Measurements from ENCODE around the gene PLPP3.
"Not testable (repeated sequence)": the region's sequence is repeated elsewhere in the genome, so short reads cannot be mapped to it uniquely, and the experiment has no call there.

Gene PLPP3

DNA sequence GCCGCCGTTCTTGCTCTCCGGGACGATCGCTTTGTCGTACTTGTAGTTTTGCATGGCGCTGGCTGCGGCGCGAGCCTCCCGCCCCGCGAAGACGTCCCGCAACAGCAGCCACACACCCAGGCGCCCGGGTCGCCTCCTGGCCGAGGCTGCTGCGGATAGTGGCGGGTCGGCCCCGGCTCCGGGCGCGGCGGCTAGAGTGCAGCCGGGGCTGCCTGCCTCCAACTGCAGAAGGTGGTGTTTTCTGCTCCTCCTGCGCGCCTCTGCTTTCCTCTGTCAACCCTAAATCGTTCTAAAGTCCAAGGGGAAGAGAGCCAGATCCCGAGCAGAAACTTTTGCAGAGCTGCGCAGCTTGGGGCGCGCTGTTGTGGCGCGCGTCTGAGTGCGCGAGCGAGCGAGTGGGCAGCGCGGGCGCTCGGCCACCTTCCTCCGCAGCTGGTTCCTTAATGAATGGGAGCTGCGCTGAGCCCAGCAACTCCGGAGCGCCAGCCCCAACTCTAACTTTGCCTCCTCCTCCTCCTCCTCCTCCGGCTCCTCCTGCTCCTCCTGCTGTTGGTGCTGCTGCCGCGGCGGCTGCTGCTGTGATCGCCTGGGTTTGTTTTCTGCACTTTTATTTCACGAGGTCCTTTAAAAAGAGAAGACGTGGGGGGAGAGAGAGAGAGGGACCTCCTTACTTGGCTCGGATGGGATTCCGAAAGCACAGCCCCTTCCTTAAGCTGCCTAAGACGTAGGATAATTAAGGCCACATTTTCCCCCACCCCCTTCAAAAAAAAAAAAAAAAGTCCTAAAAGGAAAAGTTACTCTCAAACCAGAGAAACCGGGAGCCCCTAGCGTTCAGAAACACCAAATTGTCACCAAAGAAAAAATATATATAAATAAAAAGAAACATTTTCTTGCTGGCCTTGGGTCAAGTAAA lies at the start of gene PLPP3:
PLPP3 (minus strand) TSS at position 601 of the 913 bp plus-strand sequence; CDS start at position 54, 547 bp downstream.
- H3K4me1 Mint-ChIP-seq (ENCODE audit: low read depth): peaks cover 10% of the 10 kb centered on the region
- H3K27me3 Mint-ChIP-seq: peaks cover 44% of the 10 kb centered on the region
- no peak within 1 kb of the TSS for H3K27ac Mint-ChIP-seq
- H3K36me3 Mint-ChIP-seq (ENCODE audit: low read depth): no peaks in the 10 kb centered on the region
- H3K9me3 Mint-ChIP-seq: no peaks in the 10 kb centered on the region
- peak within 1 kb of the TSS; percentile 75 for H3K4me3 Mint-ChIP-seq

DNA sequence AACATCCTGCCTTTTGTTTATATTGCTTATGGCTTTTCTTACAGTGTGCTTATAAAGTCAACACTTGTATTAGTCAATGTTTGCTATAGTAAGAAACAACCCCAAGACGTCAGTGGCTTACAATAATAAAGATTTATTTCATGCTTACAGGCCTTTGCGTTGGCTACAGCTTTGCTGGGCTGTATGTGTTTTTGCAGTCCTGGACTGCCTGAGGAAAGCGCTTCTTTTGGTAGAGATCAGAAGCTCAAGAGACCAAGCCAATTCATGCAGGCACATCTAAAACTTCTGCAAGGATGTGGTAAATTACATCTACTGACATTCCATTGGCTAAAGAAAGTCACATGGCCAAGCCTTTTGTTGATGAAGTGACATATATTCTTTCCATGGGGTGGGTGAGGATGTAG lies 48.3 kb upstream of the PLPP3 start:
- Mint-ChIP-seq H3K4me3 (no peak overlapping the region), H3K9me3 (no peaks in the 10 kb centered on the region), H3K27me3 (peaks cover 20% of the 10 kb centered on the region), H3K36me3 (ENCODE audit: low read depth) (no peaks in the 10 kb centered on the region), H3K4me1 (ENCODE audit: low read depth) (no peaks in the 10 kb centered on the region), H3K27ac (no peak overlapping the region)

DNA sequence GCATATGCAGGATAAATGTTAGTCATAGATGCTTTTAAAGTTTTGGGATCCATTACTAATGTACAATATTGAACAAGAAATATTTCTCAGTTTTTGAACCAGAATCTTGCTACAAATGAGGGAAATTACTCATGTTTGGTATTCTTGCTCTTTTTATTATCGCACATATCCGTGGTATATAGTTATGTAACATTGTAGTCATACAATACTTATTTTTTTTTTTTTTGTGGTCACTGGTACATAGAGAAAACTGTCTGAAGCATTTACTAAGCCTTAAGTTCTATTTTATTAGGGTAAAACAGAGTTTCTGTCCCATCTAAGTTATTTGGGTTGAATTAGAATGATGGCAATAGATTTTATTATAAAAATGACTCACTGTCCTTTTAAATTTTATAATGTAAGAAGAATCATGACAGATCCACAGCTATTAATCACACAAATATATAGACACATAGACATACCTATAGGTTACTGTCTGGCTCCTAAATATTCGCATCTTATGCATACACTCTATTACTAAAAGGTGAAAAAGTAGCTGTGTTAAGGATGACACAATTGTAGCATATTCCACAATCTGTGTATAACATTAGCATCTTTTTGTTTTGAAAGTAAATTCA lies 47.8 kb upstream of the PLPP3 start:
- Mint-ChIP-seq H3K4me3 (no peak overlapping the region), H3K36me3 (ENCODE audit: low read depth) (no peaks in the 10 kb centered on the region), H3K27ac (no peak overlapping the region), H3K4me1 (ENCODE audit: low read depth) (no peaks in the 10 kb centered on the region), H3K9me3 (no peaks in the 10 kb centered on the region), H3K27me3 (peaks cover 20% of the 10 kb centered on the region)

DNA sequence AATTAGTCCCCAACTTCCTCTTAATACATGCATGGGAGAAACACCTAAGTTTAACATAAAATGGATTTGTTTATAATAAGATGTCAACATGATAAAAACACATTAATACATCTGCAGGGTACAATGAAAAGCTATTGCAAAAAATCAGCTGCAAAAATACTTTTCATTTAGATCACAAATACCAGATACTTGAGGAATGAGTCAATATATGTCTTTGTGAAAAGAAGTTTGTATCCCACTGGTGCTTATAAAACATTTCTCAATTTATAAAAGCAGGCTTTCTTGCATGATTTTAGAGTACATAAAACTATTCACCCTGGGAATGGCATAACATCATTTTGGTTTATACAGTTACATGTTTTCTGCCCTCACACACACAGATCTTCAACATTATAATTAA lies 47.2 kb upstream of the PLPP3 start:
- H3K4me3 Mint-ChIP-seq: no peak overlapping the region
- H3K27me3 Mint-ChIP-seq: peaks cover 20% of the 10 kb centered on the region
- H3K9me3 Mint-ChIP-seq: no peaks in the 10 kb centered on the region
- no peak overlapping the region for H3K27ac Mint-ChIP-seq
- H3K36me3 Mint-ChIP-seq (ENCODE audit: low read depth): no peaks in the 10 kb centered on the region
- no peaks in the 10 kb centered on the region for H3K4me1 Mint-ChIP-seq (ENCODE audit: low read depth)

DNA sequence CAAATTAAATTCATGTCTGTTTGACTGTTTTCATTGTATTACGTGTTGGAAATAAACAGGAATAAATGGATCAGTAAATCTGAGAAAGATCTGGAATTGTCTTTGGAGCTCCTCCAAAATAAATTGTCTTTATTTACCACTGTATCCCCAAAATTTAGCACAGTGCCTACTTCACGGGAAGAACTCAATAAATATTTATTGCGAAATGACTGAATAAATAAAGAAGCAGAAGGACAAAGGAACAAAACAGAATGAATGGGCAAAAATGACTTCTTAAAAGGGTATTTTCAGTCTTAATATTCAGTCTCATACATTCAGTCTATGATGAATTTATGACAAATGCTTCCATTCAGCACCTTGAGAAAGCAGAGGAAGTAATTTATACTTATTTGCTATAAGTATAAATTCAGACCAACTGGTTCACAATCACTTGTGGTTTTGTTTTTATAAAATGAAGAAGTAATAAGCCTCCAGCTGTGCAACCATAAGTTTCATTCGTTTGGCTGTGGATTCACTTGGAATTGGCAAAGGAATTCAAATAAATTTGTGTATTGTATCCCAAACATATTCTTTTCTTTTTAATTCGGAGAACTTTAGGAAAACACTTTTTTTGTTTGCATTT lies 46.6 kb upstream of the PLPP3 start:
- Mint-ChIP-seq H3K9me3 (no peaks in the 10 kb centered on the region), H3K27me3 (peaks cover 20% of the 10 kb centered on the region), H3K4me1 (ENCODE audit: low read depth) (no peaks in the 10 kb centered on the region), H3K4me3 (no peak overlapping the region), H3K36me3 (ENCODE audit: low read depth) (no peaks in the 10 kb centered on the region), H3K27ac (no peak overlapping the region)

DNA sequence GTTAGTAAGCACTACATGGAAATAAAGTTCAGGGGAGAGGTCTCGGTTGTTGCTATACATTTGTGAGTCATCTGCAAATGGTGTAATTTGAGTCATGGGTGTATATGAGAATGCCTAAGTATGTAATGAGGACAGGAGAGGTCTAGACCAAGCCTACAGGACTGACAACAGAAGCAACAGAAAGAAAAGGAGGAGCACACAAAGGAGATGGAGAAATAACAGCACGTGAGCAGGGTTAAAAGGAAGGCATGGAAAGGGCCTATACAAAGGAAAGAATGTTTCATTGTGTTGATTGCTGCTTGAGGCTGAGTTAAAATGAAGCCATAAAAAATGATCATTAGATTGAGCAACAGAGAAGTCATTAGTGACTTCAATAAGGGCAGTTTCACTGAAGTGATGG lies 37.8 kb upstream of the PLPP3 start:
- Mint-ChIP-seq H3K36me3 (ENCODE audit: low read depth) (no peaks in the 10 kb centered on the region), H3K27ac (no peak overlapping the region), H3K27me3 (peaks cover 19% of the 10 kb centered on the region), H3K4me1 (ENCODE audit: low read depth) (no peaks in the 10 kb centered on the region), H3K4me3 (no peak overlapping the region), H3K9me3 (peaks cover 10% of the 10 kb centered on the region)

DNA sequence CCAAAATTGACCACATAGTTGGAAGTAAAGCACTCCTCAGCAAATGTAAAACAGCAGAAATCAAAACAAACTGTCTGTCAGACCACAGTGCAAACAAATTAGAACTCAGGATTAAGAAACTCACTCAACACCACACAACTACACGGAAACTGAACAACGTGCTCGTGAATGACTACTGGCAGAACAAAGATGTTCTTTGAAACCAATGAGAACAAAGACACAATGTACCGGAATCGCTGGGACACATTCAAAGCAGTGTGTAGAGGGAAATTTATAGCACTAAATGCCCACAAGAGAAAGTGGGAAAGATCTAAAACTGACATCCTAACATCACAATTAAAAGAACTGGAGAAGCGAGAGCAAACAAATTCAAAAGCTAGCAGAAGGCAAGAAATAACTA lies 31.4 kb upstream of the PLPP3 start:
- not testable (repeated sequence) for H3K36me3 Mint-ChIP-seq (ENCODE audit: low read depth); H3K9me3 Mint-ChIP-seq; H3K4me3 Mint-ChIP-seq; H3K27ac Mint-ChIP-seq; H3K4me1 Mint-ChIP-seq (ENCODE audit: low read depth)
- peaks cover 12% of the 10 kb centered on the region for H3K27me3 Mint-ChIP-seq

DNA sequence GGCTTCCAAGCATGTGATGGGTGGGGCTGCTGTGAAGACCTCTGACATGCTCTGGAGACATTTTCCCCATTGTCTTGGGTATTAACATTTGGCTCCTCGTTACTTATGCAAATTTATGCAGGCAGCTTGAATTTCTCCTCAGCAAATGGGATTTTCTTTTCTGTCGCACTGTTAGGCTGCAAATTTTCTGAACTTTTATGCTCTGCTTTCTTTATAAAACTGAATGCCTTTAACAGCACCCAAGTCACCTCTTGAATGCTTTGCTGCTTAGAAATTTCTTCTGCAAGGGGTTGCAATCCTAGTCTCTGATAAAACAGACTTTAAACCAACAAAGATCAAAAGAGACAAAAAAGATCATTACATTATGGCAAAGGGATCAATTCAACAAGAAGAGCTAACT lies 30.7 kb upstream of the PLPP3 start:
- H3K27me3 Mint-ChIP-seq; H3K27ac Mint-ChIP-seq; H3K4me1 Mint-ChIP-seq (ENCODE audit: low read depth); H3K36me3 Mint-ChIP-seq (ENCODE audit: low read depth); H3K9me3 Mint-ChIP-seq; H3K4me3 Mint-ChIP-seq: not testable (repeated sequence)

DNA sequence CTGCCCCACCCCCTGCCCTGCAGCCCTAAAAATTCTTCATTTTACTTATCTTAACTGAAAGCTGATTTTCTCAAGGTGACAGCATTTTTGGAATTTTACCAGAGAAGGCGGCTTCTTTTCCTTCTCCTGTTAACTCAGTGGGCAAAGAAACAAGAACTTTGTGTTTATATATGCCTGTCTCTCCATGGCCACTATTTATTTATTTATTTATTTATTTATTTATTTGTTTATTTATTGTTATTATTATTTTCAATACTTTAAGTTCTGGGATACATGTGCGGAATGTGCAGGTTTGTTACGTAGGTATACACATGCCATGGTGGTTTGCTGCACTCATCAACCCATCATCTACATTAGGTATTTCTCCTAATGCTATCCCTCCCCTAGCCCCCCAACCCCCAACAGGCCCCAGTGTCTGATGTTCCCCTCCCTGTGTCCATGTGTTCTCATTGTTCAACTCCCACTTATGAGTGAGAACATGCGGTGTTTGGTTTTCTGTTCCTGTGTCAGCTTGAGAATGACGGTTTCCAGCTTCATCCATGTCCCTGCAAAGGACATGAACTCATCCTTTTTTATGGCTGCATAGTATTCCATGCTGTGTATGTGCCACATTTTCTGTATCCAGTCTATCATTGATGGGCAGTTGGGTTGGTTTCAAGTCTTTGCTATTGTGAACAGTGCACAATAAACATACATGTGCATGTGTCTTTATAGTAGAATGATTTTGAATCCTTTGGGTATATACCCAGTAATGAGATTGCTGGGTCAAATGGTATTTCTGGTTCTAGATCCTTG lies 16.2 kb upstream of the PLPP3 start:
- H3K9me3 Mint-ChIP-seq; H3K27me3 Mint-ChIP-seq; H3K27ac Mint-ChIP-seq; H3K4me3 Mint-ChIP-seq; H3K4me1 Mint-ChIP-seq (ENCODE audit: low read depth); H3K36me3 Mint-ChIP-seq (ENCODE audit: low read depth): not testable (repeated sequence)

DNA sequence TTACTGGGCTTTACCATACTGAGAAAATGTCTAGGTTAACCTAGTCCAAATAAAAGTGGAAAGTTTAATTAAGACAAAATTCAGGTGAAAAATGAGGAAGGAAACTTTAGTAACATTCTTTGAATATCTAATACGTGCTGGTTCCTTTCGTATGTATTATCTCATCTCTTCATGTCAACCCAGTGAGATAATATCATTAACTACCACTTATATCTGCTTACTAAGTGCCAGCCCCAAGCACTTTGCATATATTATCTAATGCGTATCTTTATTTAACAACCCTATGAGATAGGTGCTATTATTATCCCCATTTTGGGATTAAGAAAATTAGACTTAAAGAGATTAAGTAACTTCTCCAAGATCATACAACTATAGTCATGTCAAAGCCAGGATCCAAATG lies 12.5 kb upstream of the PLPP3 start:
- H3K4me3 Mint-ChIP-seq: no peak overlapping the region
- H3K4me1 Mint-ChIP-seq (ENCODE audit: low read depth): no peaks in the 10 kb centered on the region
- no peak overlapping the region for H3K27ac Mint-ChIP-seq
- H3K27me3 Mint-ChIP-seq: no peaks in the 10 kb centered on the region
- no peaks in the 10 kb centered on the region for H3K9me3 Mint-ChIP-seq
- H3K36me3 Mint-ChIP-seq (ENCODE audit: low read depth): no peaks in the 10 kb centered on the region

DNA sequence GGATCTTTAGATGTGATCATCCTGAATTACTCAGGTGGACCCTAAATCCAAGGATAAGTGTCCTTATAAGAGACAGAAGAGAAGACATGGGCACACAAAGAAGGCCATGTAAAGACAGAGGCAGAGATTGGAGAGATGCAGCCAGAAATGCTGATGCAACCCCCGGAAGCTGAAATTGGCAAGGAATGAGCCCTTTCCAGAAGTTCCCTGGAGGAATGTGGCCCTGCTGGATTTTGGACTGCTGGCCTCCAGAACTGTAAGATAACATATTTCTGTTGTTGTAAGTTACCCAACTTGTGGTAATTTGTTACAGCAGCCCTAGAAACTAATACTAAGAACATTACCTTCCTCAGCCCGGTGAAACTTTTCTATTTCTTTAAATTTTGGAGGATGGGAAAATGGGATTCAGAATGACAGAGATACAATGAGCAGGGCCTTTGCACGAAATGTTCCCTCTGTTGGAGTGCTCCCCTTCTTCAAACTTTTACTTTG lies 11.2 kb upstream of the PLPP3 start:
- no peaks in the 10 kb centered on the region for H3K9me3 Mint-ChIP-seq
- no peak overlapping the region for H3K27ac Mint-ChIP-seq
- H3K4me1 Mint-ChIP-seq (ENCODE audit: low read depth): no peaks in the 10 kb centered on the region
- H3K36me3 Mint-ChIP-seq (ENCODE audit: low read depth): no peaks in the 10 kb centered on the region
- H3K4me3 Mint-ChIP-seq: no peak overlapping the region
- H3K27me3 Mint-ChIP-seq: no peaks in the 10 kb centered on the region

DNA sequence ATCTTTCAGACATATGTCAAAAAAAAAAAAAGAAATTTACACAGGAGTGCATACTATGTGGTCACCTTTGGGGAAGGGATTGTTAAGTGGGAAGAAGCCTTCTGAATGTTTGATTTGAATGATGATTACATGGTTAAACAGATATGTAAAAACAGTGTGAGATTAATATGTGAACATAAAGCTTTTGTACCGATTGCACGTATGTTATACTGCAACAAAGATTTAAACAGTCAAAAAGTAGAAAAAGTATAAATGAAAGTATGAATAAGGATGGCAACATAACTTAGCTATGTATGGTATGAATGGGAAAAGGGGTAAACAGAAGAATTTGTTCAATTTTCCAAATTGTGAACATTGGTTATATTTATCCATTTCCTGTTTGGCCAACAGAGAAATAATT lies 10.0 kb upstream of the PLPP3 start:
- Mint-ChIP-seq H3K4me1 (ENCODE audit: low read depth) (no peaks in the 10 kb centered on the region), H3K9me3 (no peaks in the 10 kb centered on the region), H3K36me3 (ENCODE audit: low read depth) (no peaks in the 10 kb centered on the region), H3K27me3 (peaks cover 4% of the 10 kb centered on the region), H3K27ac (no peak overlapping the region), H3K4me3 (no peak overlapping the region)

DNA sequence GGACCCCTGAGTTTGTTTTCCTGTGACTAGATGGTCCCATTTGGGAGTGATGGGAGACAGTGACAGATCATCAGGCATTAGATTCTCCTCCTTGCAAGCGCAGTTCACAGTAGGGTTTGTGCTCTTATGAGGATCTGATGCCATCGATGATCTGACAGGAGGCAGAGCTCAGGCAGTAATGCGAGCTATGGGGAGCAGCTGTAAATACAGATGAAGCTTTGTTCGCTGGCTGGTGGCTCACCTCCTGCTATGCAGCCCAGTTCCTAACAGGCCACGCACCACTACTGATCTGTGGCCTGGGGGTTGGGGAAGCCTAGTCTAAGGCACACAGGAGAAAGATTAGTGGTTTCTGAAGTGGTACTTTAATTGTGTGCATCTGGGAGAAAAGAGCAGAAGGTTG lies 7.1 kb upstream of the PLPP3 start:
- Mint-ChIP-seq H3K27ac (no peak overlapping the region), H3K4me1 (ENCODE audit: low read depth) (no peaks in the 10 kb centered on the region), H3K27me3 (peaks cover 4% of the 10 kb centered on the region), H3K4me3 (no peak overlapping the region), H3K36me3 (ENCODE audit: low read depth) (no peaks in the 10 kb centered on the region), H3K9me3 (no peaks in the 10 kb centered on the region)

DNA sequence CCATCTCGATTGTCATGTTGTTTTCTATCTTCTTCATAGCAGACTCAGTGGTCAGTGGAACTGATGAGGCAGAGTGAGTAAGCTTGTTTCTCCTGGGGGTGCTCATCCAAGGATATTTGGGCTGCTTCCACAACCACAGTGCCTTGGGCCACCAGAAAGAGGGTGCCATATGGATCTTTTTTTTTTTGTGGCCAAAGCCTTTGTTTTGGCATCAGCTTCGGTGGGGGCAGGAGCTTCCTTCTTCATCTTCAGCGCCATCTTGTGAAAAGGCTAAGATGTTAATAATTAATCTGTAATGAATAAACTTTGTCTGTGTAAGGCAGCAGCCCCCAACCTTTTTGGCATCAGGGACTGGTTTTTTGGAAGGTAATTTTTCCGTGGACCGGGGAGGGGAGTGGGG lies 6.6 kb upstream of the PLPP3 start:
- no peak overlapping the region for H3K27ac Mint-ChIP-seq
- peaks cover 8% of the 10 kb centered on the region for H3K27me3 Mint-ChIP-seq
- H3K36me3 Mint-ChIP-seq (ENCODE audit: low read depth): no peaks in the 10 kb centered on the region
- no peaks in the 10 kb centered on the region for H3K4me1 Mint-ChIP-seq (ENCODE audit: low read depth)
- no peaks in the 10 kb centered on the region for H3K9me3 Mint-ChIP-seq
- H3K4me3 Mint-ChIP-seq: no peak overlapping the region
